Colon (tissue), 2 donors: ENCODE data around the gene HADHA.
"Not testable (repeated sequence)": the region's sequence is repeated elsewhere in the genome, so short reads cannot be mapped to it uniquely, and the experiment has no call there.

Experiments used
- FAIRE-seq: peaks from 2 replicates; lab custom pipeline; 2012; peaks lifted over from hg19 to GRCh38; lab: Jason Lieb, UNC
- donor health status: control.
- donor health status: control.

Gene HADHA

GRCh38 chr2:26244309-26245230, at the start of gene HADHA, which contains the start of gene HADHB:
TSS of gene HADHA (minus strand) at chr2:26244632. CDS start at chr2:26244596, 36 bp downstream.
TSS of gene HADHB (plus strand) at chr2:26244939. CDS start at chr2:26254255, 9,316 bp downstream.
- no peak for FAIRE-seq

- no peak for FAIRE-seq
Observed at GRCh38 chr2:26292646-26293045, 48.2 kb upstream of the HADHA start.

GRCh38 chr2:26290001-26290400, 45.6 kb upstream of the HADHA start:
- FAIRE-seq: no peak

GRCh38 chr2:26285931-26286330, 41.5 kb upstream of the HADHA start:
- no peak for FAIRE-seq

GRCh38 chr2:26284132-26284531, 39.7 kb upstream of the HADHA start:
- no peak for FAIRE-seq

GRCh38 chr2:26283606-26284005, 39.2 kb upstream of the HADHA start:
- FAIRE-seq: no peak

- FAIRE-seq: no peak
Observed at GRCh38 chr2:26281226-26281625, 36.8 kb upstream of the HADHA start.

- FAIRE-seq: no peak
Observed at GRCh38 chr2:26279886-26280285, 35.5 kb upstream of the HADHA start.

- FAIRE-seq: no peak
Observed at GRCh38 chr2:26276484-26277227, 32.2 kb upstream of the HADHA start.

- FAIRE-seq: no peak
Observed at GRCh38 chr2:26274058-26274613, 29.7 kb upstream of the HADHA start.

- no peak for FAIRE-seq
Observed at GRCh38 chr2:26273501-26273900, 29.1 kb upstream of the HADHA start.

GRCh38 chr2:26270373-26270772, 25.9 kb upstream of the HADHA start:
- FAIRE-seq: no peak

- FAIRE-seq: no peak
Observed at GRCh38 chr2:26269571-26270158, 25.2 kb upstream of the HADHA start.

GRCh38 chr2:26268670-26269385, 24.4 kb upstream of the HADHA start:
- FAIRE-seq: not testable (repeated sequence)

GRCh38 chr2:26268213-26268612, 23.8 kb upstream of the HADHA start:
- no peak for FAIRE-seq

- not testable (repeated sequence) for FAIRE-seq
Observed at GRCh38 chr2:26258836-26259235, 14.4 kb upstream of the HADHA start.

- FAIRE-seq: no peak
Observed at GRCh38 chr2:26255759-26256384, 11.4 kb upstream of the HADHA start.

- no peak for FAIRE-seq
Observed at GRCh38 chr2:26251893-26252292, 7.5 kb upstream of the HADHA start.

- FAIRE-seq: no peak
Observed at GRCh38 chr2:26249625-26250024, 5.2 kb upstream of the HADHA start.

- FAIRE-seq: no peak
Observed at GRCh38 chr2:26246818-26247217, 2.4 kb upstream of the HADHA start.

- no peak for FAIRE-seq
Observed at GRCh38 chr2:26245810-26246209, 1.4 kb upstream of the HADHA start.
